Measurements from ENCODE around the gene EEF1AKMT2.
A peak's percentile ranks its signal among the peaks of the same experiment; 100 is the strongest.
"Not testable (repeated sequence)": the region's sequence is repeated elsewhere in the genome, so short reads cannot be mapped to it uniquely, and the experiment has no call there.

EEF1AKMT2 gene

GRCh38 chr10:124755581-124755980 lies 36.1 kb downstream of the EEF1AKMT2 start:
- no peak for DNase-seq (ENCODE audit: low read depth)

- DNase-seq (ENCODE audit: low read depth), result no peak
Measured at GRCh38 chr10:124754227-124754626, 37.5 kb downstream of the EEF1AKMT2 start.

- DNase-seq (ENCODE audit: low read depth), result no peak
Measured at GRCh38 chr10:124748953-124749645, 42.6 kb downstream of the EEF1AKMT2 start.

- DNase-seq (ENCODE audit: low read depth), result no peak
Measured at GRCh38 chr10:124748166-124748565, 43.5 kb downstream of the EEF1AKMT2 start.

- DNase-seq (ENCODE audit: low read depth), result no peak
Measured at GRCh38 chr10:124747745-124748144, 43.9 kb downstream of the EEF1AKMT2 start.

- no peak for DNase-seq (ENCODE audit: low read depth)
Measured at GRCh38 chr10:124746992-124747391, 44.7 kb downstream of the EEF1AKMT2 start.

GRCh38 chr10:124746447-124746846 lies 45.2 kb downstream of the EEF1AKMT2 start:
- DNase-seq (ENCODE audit: low read depth), result not testable (repeated sequence)

- no peak for DNase-seq (ENCODE audit: low read depth)
Measured at GRCh38 chr10:124745673-124746072, 46.0 kb downstream of the EEF1AKMT2 start.

GRCh38 chr10:124745252-124745651 lies 46.4 kb downstream of the EEF1AKMT2 start:
- no peak for DNase-seq (ENCODE audit: low read depth)

- DNase-seq (ENCODE audit: low read depth), result peak; percentile 68
Measured at GRCh38 chr10:124744102-124745050, 47.3 kb downstream of the EEF1AKMT2 start, which contains the start of gene FAM53B. TSS of gene FAM53B (minus strand) at chr10:124744378. CDS start at chr10:124706713, 37,665 bp downstream.

GRCh38 chr10:124743191-124744101 lies 48.2 kb downstream of the EEF1AKMT2 start:
- no peak for DNase-seq (ENCODE audit: low read depth)

- DNase-seq (ENCODE audit: low read depth), result no peak
Measured at GRCh38 chr10:124742413-124743190, 49.1 kb downstream of the EEF1AKMT2 start.

GRCh38 chr10:124741922-124742412 lies 49.7 kb downstream of the EEF1AKMT2 start:
- DNase-seq (ENCODE audit: low read depth), result no peak

- DNase-seq (ENCODE audit: low read depth), result peak; percentile 62
Measured at GRCh38 chr10:124741281-124741921, 50.3 kb downstream of the EEF1AKMT2 start.

GRCh38 chr10:124740369-124741280 lies 51.1 kb downstream of the EEF1AKMT2 start:
- no peak for DNase-seq (ENCODE audit: low read depth)

GRCh38 chr10:124739986-124740368 lies 51.7 kb downstream of the EEF1AKMT2 start:
- no peak for DNase-seq (ENCODE audit: low read depth)

- DNase-seq (ENCODE audit: low read depth), result no peak
Measured at GRCh38 chr10:124739119-124739921, 52.4 kb downstream of the EEF1AKMT2 start.

- DNase-seq (ENCODE audit: low read depth), result no peak
Measured at GRCh38 chr10:124738441-124738840, 53.2 kb downstream of the EEF1AKMT2 start.
